Activated CD4-positive, alpha-beta T cell treated with anti-CD3 and anti-CD28 coated beads for 4 hours (primary cell): ENCODE measurements around the gene RNLS.
"Not testable (repeated sequence)": the region's sequence is repeated elsewhere in the genome, so short reads cannot be mapped to it uniquely, and the experiment has no call there.

Source experiments
- DNase-seq, 2 donors: peaks; one replicate each; pipeline ENCODE4 v3.0.0-alpha.2; 2020

RNLS gene

DNA sequence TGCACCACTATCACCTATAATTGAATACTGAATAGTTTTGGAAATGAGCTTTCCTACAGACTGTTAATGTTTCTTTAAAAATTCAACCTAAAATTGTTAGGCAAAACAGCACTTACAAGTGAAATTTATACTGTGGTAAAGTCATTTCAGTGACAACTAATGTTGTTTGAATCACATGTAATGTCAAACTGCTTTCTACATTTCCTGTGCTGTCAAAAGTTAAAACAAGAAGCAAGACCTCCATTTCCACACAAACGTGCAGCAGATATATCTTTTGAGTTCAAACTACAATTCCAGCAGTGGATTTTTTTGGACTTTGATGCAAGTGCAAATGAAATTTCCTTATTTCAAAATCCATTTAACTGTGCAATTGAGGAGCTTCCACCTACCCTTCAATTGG, 199.8 kb downstream of the RNLS start:
- DNase-seq = no peak

GRCh38 chr10:88382699-88383098, 200.4 kb downstream of the RNLS start:
- DNase-seq = no peak

DNA sequence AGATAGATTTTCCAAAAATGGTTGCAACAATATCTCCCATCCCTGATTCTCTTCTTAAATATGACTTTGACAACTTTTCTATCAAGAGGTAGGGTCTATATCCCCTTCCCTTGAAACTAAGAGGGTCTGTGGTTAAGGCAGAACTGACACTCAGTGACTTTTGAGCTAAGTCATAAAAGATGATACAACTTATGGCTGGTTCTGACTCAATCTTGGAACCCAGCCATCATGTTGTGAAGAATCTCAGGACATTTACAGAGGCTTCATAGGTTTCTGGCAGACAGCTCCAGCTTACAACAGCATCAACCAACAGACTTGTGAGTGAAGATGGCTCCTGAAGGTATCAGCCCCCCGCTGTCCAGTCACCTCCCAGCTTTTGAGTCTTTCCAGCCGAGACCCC, 203.5 kb downstream of the RNLS start:
- no peak for DNase-seq

DNA sequence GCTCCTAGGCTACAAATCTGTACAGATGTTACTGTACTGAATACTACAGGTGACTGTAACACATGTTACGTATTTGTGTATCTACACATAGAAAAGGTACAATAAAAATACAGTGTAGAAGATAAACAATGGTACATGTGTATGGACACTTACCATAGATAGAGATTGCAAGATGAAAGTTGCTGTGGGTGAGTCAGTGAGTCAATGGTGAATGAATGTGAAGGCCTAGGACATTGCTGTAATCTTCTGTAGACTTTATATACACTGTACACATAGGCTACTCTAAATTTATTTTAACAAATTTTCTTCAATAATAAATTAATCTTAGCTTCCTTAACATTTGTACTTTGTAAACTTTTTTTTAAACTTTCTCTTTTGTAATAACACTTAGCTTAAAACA, 205.6 kb downstream of the RNLS start:
- DNase-seq = no peak

DNA sequence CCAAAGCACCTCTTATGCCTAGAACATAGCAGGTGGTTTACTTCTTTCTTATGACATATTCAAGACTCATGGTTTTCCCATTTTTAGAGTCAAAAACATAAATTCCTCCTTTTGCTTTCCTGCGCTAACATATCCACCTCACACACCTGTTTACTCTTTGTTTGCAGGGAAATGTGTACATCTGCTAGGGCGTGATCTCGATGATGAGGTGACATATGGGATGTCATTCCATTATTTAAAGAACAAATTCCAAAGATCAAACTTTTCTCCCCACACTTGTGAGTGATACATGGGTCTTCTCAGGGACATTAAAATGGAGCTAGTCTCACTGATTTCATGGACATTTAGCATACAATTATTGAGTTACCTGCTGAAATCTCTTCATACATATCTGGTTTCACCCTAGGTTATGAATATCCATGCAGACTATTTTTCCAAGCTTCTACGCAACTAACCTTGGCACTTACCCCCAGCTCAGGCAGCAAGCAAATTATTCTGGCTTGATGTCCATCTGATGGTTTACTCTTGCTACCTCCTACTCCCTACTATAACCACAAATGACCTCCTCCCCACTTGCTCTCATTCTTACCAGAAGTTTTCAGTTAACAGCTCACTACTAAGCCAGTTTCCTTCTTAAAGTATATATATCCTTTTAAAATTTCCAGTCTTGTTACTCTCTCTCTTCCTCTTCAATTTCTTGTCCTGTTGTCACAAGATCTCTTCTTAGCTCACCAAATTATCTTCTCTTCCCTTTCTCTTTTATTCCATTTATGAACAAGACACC, 208.5 kb downstream of the RNLS start:
- no peak for DNase-seq

GRCh38 chr10:88372881-88373592, 210.1 kb downstream of the RNLS start:
- no peak for DNase-seq

DNA sequence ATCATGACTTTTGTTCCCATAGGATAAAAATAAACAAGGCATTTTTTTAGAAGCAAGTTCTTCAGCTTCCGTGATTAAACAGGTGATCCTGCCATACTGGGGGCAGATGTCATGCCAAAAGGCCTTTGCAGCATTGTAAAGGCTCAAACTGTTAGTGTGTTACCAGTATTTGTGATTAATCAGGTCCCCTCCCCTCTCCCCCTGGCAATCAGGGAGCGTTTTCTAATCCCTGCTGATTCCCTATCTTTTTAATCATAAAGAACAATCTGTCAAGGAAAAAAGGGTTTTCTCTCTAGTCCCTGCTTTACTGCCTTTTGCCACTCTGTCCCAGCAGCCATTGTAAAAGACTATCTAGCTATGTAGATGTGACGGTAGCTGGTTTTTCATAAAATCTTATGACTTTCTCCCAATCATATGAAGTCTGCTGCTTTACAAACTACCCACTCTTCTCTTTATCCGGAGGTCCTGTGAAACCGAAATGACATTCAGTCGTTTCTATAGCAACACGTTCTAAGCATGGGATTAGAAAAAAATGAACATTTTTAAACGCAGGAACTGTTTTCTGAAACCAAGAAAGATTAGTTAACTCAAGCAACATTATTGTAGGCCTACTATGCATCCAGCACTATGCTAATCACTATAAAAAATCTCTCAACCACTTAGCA, 210.9 kb downstream of the RNLS start:
- DNase-seq = no peak

GRCh38 chr10:88370713-88371112, 212.4 kb downstream of the RNLS start:
- DNase-seq = no peak

DNA sequence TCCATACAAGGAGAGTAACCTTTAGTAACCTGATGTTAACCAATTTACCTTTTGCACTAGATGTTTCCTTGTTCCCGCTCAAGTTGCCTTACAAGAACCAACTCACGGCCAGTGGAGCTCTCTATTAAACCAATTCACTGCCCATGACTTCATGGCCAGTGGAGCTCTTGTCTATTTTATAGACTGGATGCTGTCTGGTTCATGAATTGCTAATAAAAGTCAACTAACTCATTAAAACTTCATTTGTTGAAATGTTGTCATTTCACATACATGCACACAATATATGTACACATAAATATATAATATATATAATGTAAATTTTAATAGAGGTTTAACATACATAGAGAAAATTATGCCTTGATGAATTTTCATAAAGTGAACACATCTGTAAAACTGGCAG, 216.3 kb downstream of the RNLS start:
- DNase-seq = no peak

- DNase-seq = no peak
Observed at GRCh38 chr10:88361995-88362807, 220.9 kb downstream of the RNLS start.

- DNase-seq = no peak
Observed at GRCh38 chr10:88361494-88361893, 221.6 kb downstream of the RNLS start.

- DNase-seq = not testable (repeated sequence)
Observed at GRCh38 chr10:88355750-88356149, 227.4 kb downstream of the RNLS start.

DNA sequence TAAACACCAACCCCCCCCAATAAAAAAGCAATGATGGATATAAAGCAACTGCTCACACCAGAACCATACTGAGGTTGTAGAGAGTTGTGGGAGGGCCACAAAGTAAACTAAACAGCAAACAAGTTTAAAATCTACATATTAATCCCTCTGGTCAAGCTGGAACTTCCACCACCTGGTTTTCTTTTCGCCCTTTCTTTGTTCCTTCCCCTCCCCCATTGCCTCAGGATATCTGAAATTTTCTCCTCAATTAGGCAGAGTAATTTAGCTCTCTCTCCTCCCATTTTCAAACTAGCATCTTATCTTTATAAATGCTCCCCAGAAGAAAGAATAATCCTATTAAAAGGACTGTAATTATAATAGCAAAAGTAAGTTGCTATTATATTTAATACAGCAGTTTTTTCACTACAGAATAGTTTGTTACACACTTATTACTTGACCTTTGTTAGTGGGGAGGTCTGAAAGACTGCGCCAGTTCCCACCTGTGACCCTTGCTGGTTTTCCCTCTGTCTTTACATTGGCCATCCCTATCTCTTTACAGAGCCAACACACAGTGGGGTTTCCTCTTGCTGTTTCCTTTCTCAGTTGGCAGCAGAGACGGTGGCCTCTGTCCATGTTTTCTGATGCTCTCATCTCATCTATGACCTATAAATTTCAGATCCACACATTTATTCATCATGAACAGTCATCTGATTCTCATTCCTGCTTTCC, 235.4 kb downstream of the RNLS start:
- DNase-seq = no peak

- DNase-seq = no peak
Observed at GRCh38 chr10:88347022-88347421, 236.1 kb downstream of the RNLS start.

GRCh38 chr10:88346144-88346977, 236.8 kb downstream of the RNLS start:
- DNase-seq = no peak

- no peak for DNase-seq
Observed at GRCh38 chr10:88343761-88344484, 239.2 kb downstream of the RNLS start.

GRCh38 chr10:88342733-88343310, 240.3 kb downstream of the RNLS start:
- DNase-seq = no peak

- DNase-seq = no peak
Observed at GRCh38 chr10:88337134-88337533, 246.0 kb downstream of the RNLS start.

- no peak for DNase-seq
Observed at GRCh38 chr10:88336334-88336733, 246.8 kb downstream of the RNLS start.

- DNase-seq = no peak
Observed at GRCh38 chr10:88333248-88333630, 249.9 kb downstream of the RNLS start.
